Muscle layer of duodenum (tissue), 2 donors: ENCODE measurements around the gene SQSTM1.
"Not testable (repeated sequence)": the region's sequence is repeated elsewhere in the genome, so short reads cannot be mapped to it uniquely, and the experiment has no call there.

Experiments
- H3K27ac ChIP-seq: one replicate; pipeline ENCODE4 v1.7.0; 2013; ENCODE audit warnings: mild to moderate bottlenecking, low read length
- H3K27me3 ChIP-seq: one replicate; pipeline ENCODE4 v1.7.0; 2013; ENCODE audit warnings: low read depth, mild to moderate bottlenecking, control low read depth, low read length
- H3K36me3 ChIP-seq, 2 donors: one replicate each; pipeline ENCODE4 v1.7.0; 2013; ENCODE audit warnings: low read length in 2 of 2, control low read depth in 1 of 2, mild to moderate bottlenecking in 1 of 2; ENCODE audit not compliant: insufficient read depth in 2 of 2, control insufficient read depth in 1 of 2
- H3K4me1 ChIP-seq, 2 donors: one replicate each; pipeline ENCODE4 v1.7.0; 2013; ENCODE audit warnings: low read length in 2 of 2, mild to moderate bottlenecking in 2 of 2, control low read depth in 1 of 2, moderate library complexity in 1 of 2; ENCODE audit not compliant: insufficient read depth in 2 of 2, control insufficient read depth in 1 of 2
- H3K4me3 ChIP-seq, 2 donors: one replicate each; pipeline ENCODE4 v1.7.0; 2013; ENCODE audit warnings: low read length in 2 of 2, low read depth in 1 of 2, mild to moderate bottlenecking in 1 of 2
- H3K9me3 ChIP-seq, 2 donors: one replicate each; pipeline ENCODE4 v1.7.0; 2013; ENCODE audit warnings: low read length in 2 of 2, control low read depth in 1 of 2, mild to moderate bottlenecking in 1 of 2; ENCODE audit not compliant: control insufficient read depth in 1 of 2
- donor health status: healthy.

SQSTM1 gene

GRCh38 chr5:179832039-179832745, 11.5 kb downstream of the SQSTM1 start:
- Histone ChIP-seq H3K36me3 (peaks cover 68 to 85% of the 10 kb centered on the region in 2 donors), H3K27me3 (no peaks in the 10 kb centered on the region), H3K4me1 (peaks cover 0 to 9% of the 10 kb centered on the region in 2 donors), H3K27ac (no peak overlapping the region), H3K4me3 (no peak overlapping the region), H3K9me3 (no peaks in the 10 kb centered on the region)

GRCh38 chr5:179833056-179833708, 12.5 kb downstream of the SQSTM1 start:
- Histone ChIP-seq H3K36me3 (peaks cover 69 to 85% of the 10 kb centered on the region in 2 donors), H3K4me1 (peaks cover 0 to 9% of the 10 kb centered on the region in 2 donors), H3K4me3 (no peak overlapping the region), H3K27ac (no peak overlapping the region), H3K9me3 (no peaks in the 10 kb centered on the region), H3K27me3 (no peaks in the 10 kb centered on the region)

- peaks cover 0 to 9% of the 10 kb centered on the region in 2 donors for H3K4me1 ChIP-seq
- H3K36me3 ChIP-seq = peaks cover 67 to 86% of the 10 kb centered on the region in 2 donors
- H3K4me3 ChIP-seq = no peak overlapping the region
- H3K27ac ChIP-seq = no peak overlapping the region
- H3K9me3 ChIP-seq = no peaks in the 10 kb centered on the region
- H3K27me3 ChIP-seq = no peaks in the 10 kb centered on the region
These were observed 13.0 kb downstream of the SQSTM1 start for GRCh38 chr5:179833709-179834070.

GRCh38 chr5:179834120-179834519, 13.4 kb downstream of the SQSTM1 start:
- Histone ChIP-seq H3K4me1 (peaks cover 0 to 9% of the 10 kb centered on the region in 2 donors), H3K27ac (no peak overlapping the region), H3K4me3 (no peak overlapping the region), H3K27me3 (no peaks in the 10 kb centered on the region), H3K9me3 (no peaks in the 10 kb centered on the region), H3K36me3 (peaks cover 63 to 83% of the 10 kb centered on the region in 2 donors)

- H3K36me3 ChIP-seq = peaks cover 57 to 83% of the 10 kb centered on the region in 2 donors
- not testable (repeated sequence) for H3K4me1 ChIP-seq, H3K27ac ChIP-seq, H3K4me3 ChIP-seq, H3K9me3 ChIP-seq, H3K27me3 ChIP-seq
These were observed 14.2 kb downstream of the SQSTM1 start for GRCh38 chr5:179834871-179835270.

GRCh38 chr5:179836225-179837019, 15.7 kb downstream of the SQSTM1 start:
- Histone ChIP-seq H3K4me1 (peaks cover 0 to 9% of the 10 kb centered on the region in 2 donors), H3K36me3 (peaks cover 52 to 81% of the 10 kb centered on the region in 2 donors), H3K4me3 (no peak overlapping the region), H3K27me3 (no peaks in the 10 kb centered on the region), H3K9me3 (no peaks in the 10 kb centered on the region), H3K27ac (no peak overlapping the region)

GRCh38 chr5:179837076-179838011, 16.6 kb downstream of the SQSTM1 start:
- H3K27me3 ChIP-seq = no peaks in the 10 kb centered on the region
- peaks cover 50 to 79% of the 10 kb centered on the region in 2 donors for H3K36me3 ChIP-seq
- H3K9me3 ChIP-seq = no peaks in the 10 kb centered on the region
- no peak overlapping the region for H3K27ac ChIP-seq
- H3K4me1 ChIP-seq = peaks cover 0 to 9% of the 10 kb centered on the region in 2 donors
- no peak overlapping the region for H3K4me3 ChIP-seq

- H3K27ac ChIP-seq = no peak overlapping the region
- no peaks in the 10 kb centered on the region for H3K9me3 ChIP-seq
- peaks cover 0 to 9% of the 10 kb centered on the region in 2 donors for H3K4me1 ChIP-seq
- peaks cover 33 to 73% of the 10 kb centered on the region in 2 donors for H3K36me3 ChIP-seq
- H3K27me3 ChIP-seq = no peaks in the 10 kb centered on the region
- no peak overlapping the region for H3K4me3 ChIP-seq
These were observed 18.9 kb downstream of the SQSTM1 start for GRCh38 chr5:179839328-179840256.

GRCh38 chr5:179840321-179840720, 19.6 kb downstream of the SQSTM1 start:
- Histone ChIP-seq H3K4me1 (peaks cover 0 to 9% of the 10 kb centered on the region in 2 donors), H3K27ac (no peak overlapping the region), H3K4me3 (no peak overlapping the region), H3K27me3 (no peaks in the 10 kb centered on the region), H3K36me3 (peaks cover 33 to 78% of the 10 kb centered on the region in 2 donors), H3K9me3 (peaks cover 0 to 3% of the 10 kb centered on the region in 2 donors)

- Histone ChIP-seq H3K27ac (no peak overlapping the region), H3K9me3 (peaks cover 0 to 3% of the 10 kb centered on the region in 2 donors), H3K27me3 (no peaks in the 10 kb centered on the region), H3K4me3 (no peak overlapping the region), H3K4me1 (peaks cover 0 to 9% of the 10 kb centered on the region in 2 donors), H3K36me3 (peaks cover 32 to 78% of the 10 kb centered on the region in 2 donors)
These were observed 20.1 kb downstream of the SQSTM1 start for GRCh38 chr5:179840766-179841165.
